CD14-positive monocyte (primary cell): Measurements from ENCODE around the gene SUCLG2. TPM values are rescaled to one million over a fixed set of nuclear protein-coding genes. Genes with fewer than 3 reads are reported as not detected.

Experiments
- DNase-seq, 3 donors: peaks; one replicate each; pipeline ENCODE4 v3.0.0-alpha.2; 2011 to 2022
- H2AFZ ChIP-seq: 2 replicates; pipeline ENCODE4 v1.6.0; 2012; ENCODE audit warnings: mild to moderate bottlenecking, low read depth, low read length, inconsistent platforms; ENCODE audit not compliant: insufficient read depth, poor library complexity, severe bottlenecking
- H3K27ac ChIP-seq, 2 donors: 1 replicate in 1 of 2; 2 replicates in 1 of 2; pipeline ENCODE4 v1.5.1; 2012 to 2013; ENCODE audit warnings: low read length in 2 of 2, control low read depth in 1 of 2, inconsistent platforms in 1 of 2, low read depth in 1 of 2, mild to moderate bottlenecking in 1 of 2
- H3K27me3 ChIP-seq, 2 donors: one replicate each; pipeline versions ENCODE4 v1.6.0 to v1.6.1; 2011 to 2013; ENCODE audit warnings: low read length in 2 of 2; ENCODE audit not compliant: control insufficient read depth in 2 of 2, insufficient read depth in 2 of 2
- H3K36me3 ChIP-seq, 2 donors: replicated peaks in 1 of 2; 1 replicate in 1 of 2; 2 replicates in 1 of 2; pipeline versions ENCODE4 v1.5.1 to v1.6.1; 2012 to 2013; ENCODE audit warnings: low read length in 2 of 2, control low read depth in 1 of 2, inconsistent platforms in 1 of 2, mild to moderate bottlenecking in 1 of 2; ENCODE audit not compliant: insufficient read depth in 2 of 2, control insufficient read depth in 1 of 2
- H3K4me1 ChIP-seq, 2 donors: 1 replicate in 1 of 2; 2 replicates in 1 of 2; pipeline versions ENCODE4 v1.5.1 to v1.6.1; 2012 to 2013; ENCODE audit warnings: low read length in 2 of 2, control low read depth in 1 of 2, inconsistent platforms in 1 of 2, mild to moderate bottlenecking in 1 of 2, moderate library complexity in 1 of 2; ENCODE audit not compliant: insufficient read depth in 2 of 2, control insufficient read depth in 1 of 2
- H3K4me2 ChIP-seq: replicated peaks from 2 replicates; pipeline ENCODE3; 2012; ENCODE audit warnings: low read length, moderate library complexity, mild to moderate bottlenecking; ENCODE audit not compliant: poor library complexity, severe bottlenecking; ENCODE audit errors: extremely low read depth
- H3K4me3 ChIP-seq, 3 experiments: fragments of 200-600 bp in 1 of 3; sonication (generic) in 1 of 3; replicated peaks in 1 of 3; 1 replicate in 2 of 3; 2 replicates in 1 of 3; pipeline ENCODE4 v1.5.1; 2011 to 2013; ENCODE audit warnings: low read length in 3 of 3, mild to moderate bottlenecking in 3 of 3, control low read depth in 2 of 3, low read depth in 2 of 3, inconsistent platforms in 1 of 3, moderate library complexity in 1 of 3
- H3K79me2 ChIP-seq: 2 replicates; pipeline ENCODE4 v1.6.0; 2012; ENCODE audit warnings: mild to moderate bottlenecking, control low read depth, inconsistent platforms, low read length, moderate library complexity; ENCODE audit not compliant: insufficient read depth
- H3K9ac ChIP-seq: 2 replicates; pipeline ENCODE4 v1.6.0; 2017; ENCODE audit warnings: low read length, mild to moderate bottlenecking; ENCODE audit not compliant: insufficient read depth, poor library complexity, severe bottlenecking
- H3K9me3 ChIP-seq, 2 donors: replicated peaks in 1 of 2; 1 replicate in 1 of 2; 2 replicates in 1 of 2; pipeline versions ENCODE4 v1.5.1 to v1.6.1; 2012 to 2013; ENCODE audit warnings: low read length in 2 of 2, control low read depth in 1 of 2; ENCODE audit not compliant: control insufficient read depth in 1 of 2, insufficient read depth in 1 of 2
- H4K20me1 ChIP-seq: 2 replicates; pipeline ENCODE4 v1.6.0; 2012; ENCODE audit warnings: mild to moderate bottlenecking, low read length, control low read depth, moderate library complexity; ENCODE audit not compliant: insufficient read depth
- H3K27ac Mint-ChIP-seq, 7 donors: one replicate each; pipeline ENCODE4 v1.8.0; 2020; ENCODE audit warnings: mild to moderate bottlenecking in 7 of 7, mixed read lengths in 7 of 7, moderate library complexity in 6 of 7, inconsistent platforms in 2 of 7
- H3K27me3 Mint-ChIP-seq, 3 donors: one replicate each; pipeline ENCODE4 v1.8.0; 2021 to 2022; ENCODE audit warnings: low read depth in 3 of 3, mild to moderate bottlenecking in 3 of 3, mixed read lengths in 3 of 3, moderate library complexity in 3 of 3, inconsistent platforms in 1 of 3
- H3K36me3 Mint-ChIP-seq, 2 donors: one replicate each; pipeline ENCODE4 v1.8.0; 2020; ENCODE audit warnings: mixed read lengths in 2 of 2, inconsistent platforms in 1 of 2, mild to moderate bottlenecking in 1 of 2
- H3K4me1 Mint-ChIP-seq: one replicate; pipeline ENCODE4 v1.8.0; 2020; ENCODE audit warnings: mild to moderate bottlenecking, mixed read lengths
- H3K4me3 Mint-ChIP-seq, 2 donors: one replicate each; pipeline ENCODE4 v1.8.0; 2020; ENCODE audit warnings: mild to moderate bottlenecking in 2 of 2, mixed read lengths in 2 of 2, moderate library complexity in 1 of 2
- H3K9me3 Mint-ChIP-seq, 7 donors: one replicate each; pipeline ENCODE4 v1.8.0; 2020 to 2022; ENCODE audit warnings: mixed read lengths in 7 of 7, mild to moderate bottlenecking in 6 of 7, moderate library complexity in 6 of 7, inconsistent platforms in 2 of 7
- WGBS: methylation state at CpG from one replicate; pipeline ENCODE4 v1.1.5; 2013; ENCODE audit warnings: missing lambda C conversion rate; ENCODE audit not compliant: insufficient coverage; 5-methylcytosine and 5-hydroxymethylcytosine counted together
- intact Hi-C, 2 donors: fragments of 100-400 bp; cut with micrococcal nuclease; formaldehyde crosslinking; loops; one replicate each; pipeline versions ENCODE4 v1.15.0 to v1.15.1; 2023
- polyA plus RNA-seq, 3 donors: library from polyadenylated mRNA; depleted of rRNA in 1 of 3; unstranded in 2 of 3; stranded (reverse) in 1 of 3; fragments of 300-500 nt in 2 of 3; fragments of >200 nt in 1 of 3; fragmentation: Illumina TruSeq in 2 of 3; gene quantifications; 1 replicate in 2 of 3; 2 replicates in 1 of 3; pipeline ENCODE4 v1.2.3, GENCODE V29; 2012 to 2021
- TF ChIP-seq, protein P1 (sequence below): fragments of 200-600 bp; IDR thresholded peaks from one replicate; pipeline ENCODE4 v1.8.0; 2022; ENCODE audit warnings: antibody characterized with exemption, mild to moderate bottlenecking

The SUCLG2 gene
- polyA plus RNA-seq, 3 donors, result 10.8 to 37.5 (median 32.9) TPM

DNA sequence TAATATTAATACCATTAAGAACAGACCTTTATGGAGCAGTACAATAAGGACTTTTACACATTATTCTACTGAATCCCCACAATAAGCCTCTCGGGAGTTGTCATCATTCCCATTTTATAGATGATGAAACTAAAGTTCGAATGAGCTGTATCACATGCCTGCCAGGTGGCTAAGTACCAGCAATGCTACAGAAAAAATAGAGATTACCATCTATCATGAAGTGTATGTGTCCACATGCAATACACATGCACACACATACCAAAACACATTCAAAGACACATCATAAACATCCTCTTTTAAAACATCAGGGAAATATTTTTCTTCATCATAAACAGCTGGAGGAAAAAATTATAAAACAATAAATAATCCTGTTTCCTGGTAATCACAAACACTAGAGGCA is 136.6 kb downstream of the SUCLG2 start:
- H3K27me3 Mint-ChIP-seq, result no peaks in the 10 kb centered on the region
- DNase-seq, result no peak

DNA sequence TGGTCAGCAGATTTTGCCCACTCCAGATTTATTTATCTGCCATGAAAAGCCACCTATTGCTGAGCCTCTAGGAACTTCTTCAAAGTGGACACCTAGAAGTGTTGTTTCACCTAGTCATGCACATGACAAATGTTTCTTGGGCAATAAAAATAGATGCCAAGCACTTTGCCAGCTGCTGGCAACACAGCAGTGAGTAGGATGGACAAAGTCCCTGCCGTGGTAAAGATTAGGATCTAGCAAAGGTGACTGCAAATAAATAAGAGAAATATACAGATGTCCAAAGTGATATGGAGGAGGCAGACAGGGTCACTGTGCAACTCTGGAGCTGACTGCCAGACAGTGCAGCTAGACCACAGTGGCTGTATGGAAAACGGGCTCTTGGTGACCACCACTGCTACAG is 137.9 kb downstream of the SUCLG2 start:
- H3K4me3 Mint-ChIP-seq, result no peak overlapping the region
- no peaks in the 10 kb centered on the region for H3K79me2 ChIP-seq

More for the DNA sequence above, 136.6 kb downstream of the SUCLG2 start:
- Histone ChIP-seq H3K27ac (no peak overlapping the region), H3K4me2 (no peak overlapping the region), H3K36me3 (peaks cover 32 to 70% of the 10 kb centered on the region in 2 donors), H3K9me3 (no peaks in the 10 kb centered on the region), H3K79me2 (no peaks in the 10 kb centered on the region), H3K9ac (no peak overlapping the region), H3K4me3 (no peak overlapping the region), H3K27me3 (no peaks in the 10 kb centered on the region), H2AFZ (no peak overlapping the region), H4K20me1 (no peaks in the 10 kb centered on the region), H3K4me1 (no peaks in the 10 kb centered on the region)
- H3K9me3 Mint-ChIP-seq, result peaks cover 0 to 10% (median 0%) of the 10 kb centered on the region in 7 donors
- no peak overlapping the region for H3K27ac Mint-ChIP-seq
- WGBS, result no CpG with 5 or more reads among the region's 2 CpGs
- H3K4me1 Mint-ChIP-seq, result no peaks in the 10 kb centered on the region
- intact Hi-C loops, result no loop called here
- TF ChIP-seq, protein P1, sequence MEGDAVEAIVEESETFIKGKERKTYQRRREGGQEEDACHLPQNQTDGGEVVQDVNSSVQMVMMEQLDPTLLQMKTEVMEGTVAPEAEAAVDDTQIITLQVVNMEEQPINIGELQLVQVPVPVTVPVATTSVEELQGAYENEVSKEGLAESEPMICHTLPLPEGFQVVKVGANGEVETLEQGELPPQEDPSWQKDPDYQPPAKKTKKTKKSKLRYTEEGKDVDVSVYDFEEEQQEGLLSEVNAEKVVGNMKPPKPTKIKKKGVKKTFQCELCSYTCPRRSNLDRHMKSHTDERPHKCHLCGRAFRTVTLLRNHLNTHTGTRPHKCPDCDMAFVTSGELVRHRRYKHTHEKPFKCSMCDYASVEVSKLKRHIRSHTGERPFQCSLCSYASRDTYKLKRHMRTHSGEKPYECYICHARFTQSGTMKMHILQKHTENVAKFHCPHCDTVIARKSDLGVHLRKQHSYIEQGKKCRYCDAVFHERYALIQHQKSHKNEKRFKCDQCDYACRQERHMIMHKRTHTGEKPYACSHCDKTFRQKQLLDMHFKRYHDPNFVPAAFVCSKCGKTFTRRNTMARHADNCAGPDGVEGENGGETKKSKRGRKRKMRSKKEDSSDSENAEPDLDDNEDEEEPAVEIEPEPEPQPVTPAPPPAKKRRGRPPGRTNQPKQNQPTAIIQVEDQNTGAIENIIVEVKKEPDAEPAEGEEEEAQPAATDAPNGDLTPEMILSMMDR, result no peak
- peaks cover 64 to 66% of the 10 kb centered on the region in 2 donors for H3K36me3 Mint-ChIP-seq
- no peak overlapping the region for H3K4me3 Mint-ChIP-seq

More for the DNA sequence above, 137.9 kb downstream of the SUCLG2 start:
- Mint-ChIP-seq H3K4me1 (no peaks in the 10 kb centered on the region), H3K36me3 (peaks cover 63 to 65% of the 10 kb centered on the region in 2 donors), H3K9me3 (peaks cover 0 to 8% (median 0%) of the 10 kb centered on the region in 7 donors), H3K27me3 (no peaks in the 10 kb centered on the region), H3K27ac (no peak overlapping the region)
- H4K20me1 ChIP-seq, result no peaks in the 10 kb centered on the region
- no peak overlapping the region for H3K27ac ChIP-seq
- H3K4me3 ChIP-seq, result no peak overlapping the region
- H3K27me3 ChIP-seq, result no peaks in the 10 kb centered on the region
- TF ChIP-seq, protein P1, result no peak
- no peaks in the 10 kb centered on the region for H3K4me1 ChIP-seq
- no peak overlapping the region for H3K9ac ChIP-seq
- intact Hi-C loops, result no loop called here
- DNase-seq, result no peak
- no peaks in the 10 kb centered on the region for H3K9me3 ChIP-seq
- WGBS, result 100% methylated on average over 1 of the region's 2 CpGs
- peaks cover 32 to 70% of the 10 kb centered on the region in 2 donors for H3K36me3 ChIP-seq
- no peak overlapping the region for H2AFZ ChIP-seq
- H3K4me2 ChIP-seq, result no peak overlapping the region
